GM12878 (cell line): ENCODE data around the gene VSIG8. TPM values are rescaled to one million over a fixed set of nuclear protein-coding genes. Genes with fewer than 3 reads are reported as not detected.
"Not testable (repeated sequence)": the region's sequence is repeated elsewhere in the genome, so short reads cannot be mapped to it uniquely, and the experiment has no call there.

Experiments used
- ATAC-seq: fragments of 200-7000 bp; cut with Tn5 transposase; 3 replicates; pipeline ENCODE4 v1.9.1; 2020; ENCODE audit warnings: mild to moderate bottlenecking, moderate library complexity
- BruUV-seq: library from RNA; stranded (reverse); fragments of 400-500 nt; replicated peaks from 2 replicates; lab custom pipeline; 2021; lab: Mats Ljungman, UMichigan
- CTCF ChIA-PET: fragments of 300-600 bp; sonication (Branson Sonifier 250); formaldehyde crosslinking; extraction: SDS; loops from one replicate; lab custom pipeline; 2021; ENCODE audit warnings: inconsistent platforms; lab: Yijun Ruan, JAX
- POLR2A ChIA-PET: fragments of 350-600 bp; formaldehyde crosslinking; extraction: SDS; loops from one replicate; lab custom pipeline; 2021; ENCODE audit warnings: inconsistent platforms; lab: Charles Lee
- RAD21 ChIA-PET: fragments of 300-600 bp; sonication (Branson Sonifier 250); formaldehyde crosslinking; loops from one replicate; lab custom pipeline; 2023; ENCODE audit warnings: antibody characterized with exemption; ENCODE audit not compliant: unreplicated experiment; lab: Charles Lee
- SMC1A ChIA-PET: fragments of 300-600 bp; sonication (Branson Sonifier 250); formaldehyde crosslinking; loops from one replicate; lab custom pipeline; 2023; ENCODE audit not compliant: unreplicated experiment, uncharacterized antibody; lab: Charles Lee
- DNase-seq: peaks from one replicate; pipeline ENCODE4 v3.0.0-alpha.2; 2011; ENCODE audit warnings: low read depth, low spot score
- FAIRE-seq: peaks from 3 replicates; lab custom pipeline; 2011; peaks lifted over from hg19 to GRCh38; lab: Jason Lieb, UNC
- H2AFZ ChIP-seq: 2 replicates; pipeline ENCODE4 v1.6.0; 2011; ENCODE audit warnings: low read depth, low read length, control low read depth; ENCODE audit not compliant: control insufficient read depth
- H3K27ac ChIP-seq: 2 replicates; pipeline ENCODE4 v1.5.1; 2011; ENCODE audit warnings: control low read depth; ENCODE audit not compliant: control insufficient read depth, insufficient read depth
- H3K27me3 ChIP-seq, 2 experiments: replicated peaks in 1 of 2; 2 replicates each; pipeline versions ENCODE4 v1.6.0 to v1.6.1; 2011; ENCODE audit warnings: low read length in 1 of 2; ENCODE audit not compliant: control insufficient read depth in 2 of 2, insufficient read depth in 2 of 2
- H3K36me3 ChIP-seq, 2 experiments: 2 replicates each; pipeline ENCODE4 v1.5.1; 2011; ENCODE audit warnings: low read length in 1 of 2; ENCODE audit not compliant: control insufficient read depth in 2 of 2, insufficient read depth in 2 of 2
- H3K4me1 ChIP-seq: 2 replicates; pipeline ENCODE4 v1.6.1; 2011; ENCODE audit warnings: mild to moderate bottlenecking, low read length, moderate library complexity, mixed read lengths; ENCODE audit not compliant: control insufficient read depth, insufficient read depth
- H3K4me2 ChIP-seq: 2 replicates; pipeline ENCODE4 v1.6.0; 2011; ENCODE audit warnings: control low read depth; ENCODE audit not compliant: control insufficient read depth, insufficient read depth
- H3K4me3 ChIP-seq: fragments of 200-600 bp; sonication (generic); 2 replicates; pipeline ENCODE4 v1.5.1; 2016
- H3K79me2 ChIP-seq: 2 replicates; pipeline ENCODE4 v1.6.0; 2011; ENCODE audit warnings: low read length; ENCODE audit not compliant: control insufficient read depth, insufficient read depth
- H3K9ac ChIP-seq: 2 replicates; pipeline ENCODE4 v1.8.0; 2011; ENCODE audit warnings: low read length, control low read depth, mixed read lengths; ENCODE audit not compliant: control insufficient read depth, insufficient read depth
- H3K9me3 ChIP-seq: replicated peaks from 3 replicates; pipeline ENCODE4 v1.5.1; 2011; ENCODE audit warnings: mild to moderate bottlenecking, low read length; ENCODE audit not compliant: control insufficient read depth, insufficient read depth
- H4K20me1 ChIP-seq: 2 replicates; pipeline ENCODE4 v1.6.0; 2011; ENCODE audit not compliant: control insufficient read depth, insufficient read depth
- ASH2L ChIP-seq: fragments of 300-600, 200-600 bp; sonication (generic); IDR thresholded peaks from 2 replicates; pipeline ENCODE4 v1.6.1; 2017; ENCODE audit warnings: low read depth, mild to moderate bottlenecking, borderline replicate concordance
- POLR2A ChIP-seq: IDR thresholded peaks from 2 replicates; pipeline ENCODE4 v1.6.1; 2011; ENCODE audit warnings: low read depth, mild to moderate bottlenecking, low read length
- WGBS: methylation state at CpG from one replicate; pipeline ENCODE4 v1.1.6; 2016; ENCODE audit warnings: low lambda C conversion rate; ENCODE audit not compliant: insufficient replicate concordance, insufficient coverage; ENCODE audit errors: missing lambda C conversion rate; 5-methylcytosine and 5-hydroxymethylcytosine counted together
- in situ Hi-C: fragments of 300-500 bp; cut with MboI; formaldehyde crosslinking; loops from 9 replicates; pipeline ENCODE4 v1.14.3; 2018; ENCODE audit warnings: mixed read lengths
- intact Hi-C: fragments of 100-400 bp; cut with micrococcal nuclease; formaldehyde crosslinking; loops from one replicate; pipeline ENCODE4 v1.14.2; 2022; ENCODE audit not compliant: unreplicated experiment
- polyA plus RNA-seq, 11 experiments: library from polyadenylated mRNA; depleted of rRNA in 4 of 11; unstranded in 6 of 11; stranded (reverse) in 5 of 11; fragments of >200 nt; fragmentation: Nextera tagmentation in 4 of 11; fragmentation: Illumina TruSeq in 1 of 11; extraction: Ambion mirVana in 4 of 11; extraction: Trizol in 1 of 11; gene quantifications; 1 replicate in 1 of 11; 2 replicates in 10 of 11; pipeline versions ENCODE4 v1.2.1 to v1.2.3, GENCODE V29; 2011 to 2016; ENCODE audit warnings: inconsistent platforms in 2 of 11, missing spikeins in 2 of 11, low read depth in 1 of 11
- total RNA-seq, 4 experiments: library from RNA; depleted of rRNA in 3 of 4; stranded (reverse); fragments of >200 nt in 3 of 4; fragmentation: Illumina TruSeq in 1 of 4; extraction: Trizol in 1 of 4; gene quantifications; 2 replicates each; pipeline versions ENCODE4 v1.2.1 to v1.2.3, GENCODE V29; 2013 to 2021

Gene VSIG8
- total and polyA plus RNA-seq, 10 of the 15 experiments (the other 5 are each of a cell fraction or from before 2014, with no cell fraction given): not detected

DNA sequence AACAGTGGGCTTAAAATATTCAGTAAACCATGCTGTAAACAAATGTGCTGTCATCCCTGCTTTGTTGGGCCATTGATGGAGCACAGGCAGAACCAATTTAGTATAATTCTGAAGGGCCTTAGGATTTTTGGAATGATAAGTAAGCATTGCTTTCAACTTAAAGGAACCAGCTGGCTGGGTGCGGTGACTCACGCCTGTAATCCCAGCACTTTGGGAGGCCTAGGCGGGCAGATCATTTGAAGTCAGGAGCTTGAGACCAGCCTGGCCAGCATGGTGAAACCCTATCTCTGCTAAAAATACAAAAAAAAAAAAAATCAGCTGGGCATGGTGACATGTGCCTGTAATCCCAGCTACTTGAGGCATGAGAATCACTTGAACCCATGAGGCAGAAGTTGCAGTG is 41.6 kb upstream of the VSIG8 start:
- FAIRE-seq, BruUV-seq, H3K27me3 ChIP-seq, DNase-seq, H3K4me2 ChIP-seq, POLR2A ChIA-PET, H3K79me2 ChIP-seq, in situ Hi-C loops, ATAC-seq, H3K27ac ChIP-seq, H3K36me3 ChIP-seq, H2AFZ ChIP-seq, H4K20me1 ChIP-seq, H3K4me3 ChIP-seq, intact Hi-C loops, H3K4me1 ChIP-seq, H3K9me3 ChIP-seq, H3K9ac ChIP-seq: not testable (repeated sequence)
- 79% methylated on average over 3 of the region's 3 CpGs for WGBS
- SMC1A ChIA-PET: interaction anchor here (1.0 to 1.6 kb wide), 4 partner anchors 10 to 119 kb away, joined by 3 to 4 read pairs (median 4); no protein-coding TSS in a partner anchor
- RAD21 ChIA-PET: interaction anchor here (0.9 to 1.4 kb wide), 2 partner anchors 11 to 19 kb away, joined by 4 to 5 read pairs; no protein-coding TSS in a partner anchor
- CTCF ChIA-PET: interaction anchor here (0.7 to 8.9 kb wide), 4 partner anchors 9 to 205 kb away, joined by 3 to 68 read pairs (median 6); no protein-coding TSS in a partner anchor

DNA sequence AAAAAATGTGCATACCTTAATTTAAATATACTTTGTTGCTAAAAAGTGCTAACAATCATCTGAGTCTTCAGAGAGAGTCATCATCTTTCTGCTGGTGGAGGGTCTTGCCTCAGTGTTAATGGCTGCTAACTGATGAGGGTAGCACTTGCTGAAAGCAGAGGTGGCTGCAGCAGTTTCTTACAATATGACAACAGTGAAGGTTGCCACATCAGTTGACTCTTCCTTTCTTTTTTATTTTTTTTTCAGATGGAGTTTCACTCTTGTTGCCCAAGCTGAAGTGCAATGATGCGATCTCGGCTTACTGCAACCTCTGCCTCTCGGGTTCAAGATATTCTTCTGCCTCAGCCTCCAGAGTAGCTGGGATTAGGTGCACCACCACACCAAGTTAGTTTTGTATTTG is 40.1 kb upstream of the VSIG8 start:
- Histone ChIP-seq H4K20me1 (no peaks in the 10 kb centered on the region), H3K36me3 (no peaks in the 10 kb centered on the region), H3K4me2 (no peak overlapping the region), H3K79me2 (no peaks in the 10 kb centered on the region), H3K4me1 (no peaks in the 10 kb centered on the region), H3K27me3 (no peaks in the 10 kb centered on the region), H3K9ac (no peak overlapping the region), H3K27ac (no peak overlapping the region), H2AFZ (no peak overlapping the region), H3K4me3 (no peak overlapping the region), H3K9me3 (no peaks in the 10 kb centered on the region; the same call in 2 of the 3 replicates)
- BruUV-seq: no TSS peak
- DNase-seq (no peak), ATAC-seq (no peak), FAIRE-seq (no peak)
- WGBS: 77% methylated on average over 3 of the region's 3 CpGs
- ChIA-PET RAD21 (no interaction called here), CTCF (interaction anchor here (2.3 to 8.9 kb wide), 2 partner anchors 11 to 103 kb away, joined by 9 to 68 read pairs; no protein-coding TSS in a partner anchor), SMC1A (no interaction called here), POLR2A (interaction anchor here (0.7 kb wide), 1 partner anchor 49 kb away, joined by 4 read pairs; no protein-coding TSS in a partner anchor)
- TF ChIP-seq POLR2A (no peak), ASH2L (no peak)
- intact Hi-C loops: no loop called here
- in situ Hi-C loops: no loop called here
